ENCODE measurements around the gene HINFP.
"Not testable (repeated sequence)": the region's sequence is repeated elsewhere in the genome, so short reads cannot be mapped to it uniquely, and the experiment has no call there.

HINFP gene

DNA sequence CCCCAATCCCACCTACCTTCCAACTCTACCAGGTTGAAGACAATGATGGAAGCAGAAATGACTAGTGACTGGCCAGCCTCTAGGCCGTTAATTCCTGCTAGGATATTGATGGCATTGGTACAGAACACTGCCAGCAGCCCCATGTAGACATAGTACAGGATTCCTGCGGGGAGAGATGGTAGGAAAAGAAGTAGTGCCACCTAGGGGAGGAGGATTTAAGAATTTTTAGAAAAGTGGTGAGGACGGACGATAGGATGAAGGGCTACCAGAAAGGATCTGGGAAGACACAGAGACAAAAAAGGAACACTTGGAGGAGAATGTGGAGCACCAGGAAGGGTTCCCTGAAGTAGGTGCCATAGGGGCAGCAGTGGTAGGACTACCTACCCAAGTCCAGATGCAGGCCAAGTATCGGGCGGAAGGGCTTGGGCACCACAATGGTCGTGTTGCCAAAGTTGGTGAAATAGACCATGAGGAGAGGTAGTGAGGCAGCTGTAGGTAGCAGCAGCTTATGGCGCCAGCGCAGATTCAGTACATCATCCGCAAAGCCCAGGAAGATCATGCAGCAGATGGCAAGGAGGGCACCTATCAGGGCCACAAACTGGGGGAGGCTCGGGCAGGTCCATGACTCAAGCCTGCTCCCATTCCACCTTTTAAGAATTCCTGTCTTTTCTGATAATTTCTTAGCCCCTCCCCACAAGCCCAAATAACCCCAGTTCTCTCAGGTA is 21.0 kb upstream of the HINFP start:
- DNase-seq (ENCODE audit: low read depth) = peak; percentile 65

DNA sequence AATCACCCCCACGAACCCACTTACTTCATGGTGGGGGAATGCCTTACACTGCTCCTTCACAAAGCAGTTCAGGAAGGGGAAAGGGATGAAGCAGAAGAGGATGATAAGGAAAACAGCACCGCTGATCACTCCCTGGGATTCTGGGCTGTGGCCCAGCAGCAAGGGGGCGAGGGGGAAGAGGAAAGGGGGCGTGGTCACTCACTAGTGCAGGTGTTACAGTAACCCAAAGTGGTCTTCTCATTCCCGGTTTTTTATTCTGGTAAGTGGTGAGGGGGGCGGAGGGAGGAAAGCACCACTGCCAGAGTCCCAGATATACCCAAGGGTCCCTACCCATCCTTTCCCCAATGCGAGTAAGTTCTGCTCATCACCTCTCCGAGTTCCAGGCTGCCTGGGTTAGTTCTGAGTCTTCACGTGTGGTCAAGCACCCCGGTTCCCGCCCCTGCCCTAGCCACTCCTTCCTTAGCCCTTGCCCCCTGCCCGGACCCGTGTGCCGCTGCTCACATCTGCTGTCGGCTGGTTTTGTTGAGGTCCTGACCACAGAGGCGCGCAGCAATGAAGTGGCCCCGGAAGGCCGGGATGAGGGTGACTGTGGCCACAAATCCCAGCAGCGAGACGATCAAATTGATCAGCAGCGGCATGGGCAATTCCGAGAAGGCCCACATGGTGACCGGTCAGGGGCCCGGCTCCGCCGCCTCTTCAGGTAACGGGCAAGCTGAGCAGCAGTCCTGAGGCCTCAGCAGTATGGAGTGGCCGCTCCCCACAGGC is 20.2 kb upstream of the HINFP start:
- DNase-seq (ENCODE audit: low read depth) = no peak

DNA sequence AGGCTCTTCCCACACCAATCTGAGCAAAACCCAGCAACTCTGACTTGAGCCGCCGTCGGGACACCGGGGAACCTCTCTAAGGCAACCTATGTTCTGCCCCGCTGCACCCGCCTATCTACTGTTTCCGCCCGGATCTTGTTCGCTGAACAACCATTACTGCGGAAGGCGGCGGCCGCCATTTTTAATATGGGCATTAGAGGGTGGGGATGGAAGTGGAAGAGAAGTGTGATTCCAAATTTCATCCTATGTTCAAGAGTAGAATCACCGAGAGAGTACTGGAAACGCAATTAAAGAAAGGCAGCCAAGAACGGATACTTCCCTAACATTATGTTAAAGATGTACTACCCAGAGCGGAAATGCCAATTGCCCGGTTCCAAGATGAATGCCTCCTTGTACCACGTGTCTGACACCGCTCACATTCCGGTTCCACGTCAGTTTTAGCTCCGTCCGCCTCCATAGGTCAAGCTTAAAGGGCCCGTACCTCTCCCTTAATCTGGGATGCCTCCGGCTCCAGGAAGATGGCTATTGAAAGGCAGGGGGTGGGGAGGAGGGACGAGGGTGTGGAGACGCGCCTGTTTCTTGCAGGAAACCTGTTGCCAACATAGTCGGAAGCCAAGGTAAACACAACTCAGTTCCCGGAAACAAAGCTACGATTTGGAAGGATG is 19.5 kb upstream of the HINFP start, which contains the start of gene DPAGT1:
TSS of gene DPAGT1 (minus strand) at position 95 of the 665 bp plus-strand sequence. CDS start 198 bp downstream, outside the sequence.
- peak; percentile 98 for DNase-seq (ENCODE audit: low read depth)

DNA sequence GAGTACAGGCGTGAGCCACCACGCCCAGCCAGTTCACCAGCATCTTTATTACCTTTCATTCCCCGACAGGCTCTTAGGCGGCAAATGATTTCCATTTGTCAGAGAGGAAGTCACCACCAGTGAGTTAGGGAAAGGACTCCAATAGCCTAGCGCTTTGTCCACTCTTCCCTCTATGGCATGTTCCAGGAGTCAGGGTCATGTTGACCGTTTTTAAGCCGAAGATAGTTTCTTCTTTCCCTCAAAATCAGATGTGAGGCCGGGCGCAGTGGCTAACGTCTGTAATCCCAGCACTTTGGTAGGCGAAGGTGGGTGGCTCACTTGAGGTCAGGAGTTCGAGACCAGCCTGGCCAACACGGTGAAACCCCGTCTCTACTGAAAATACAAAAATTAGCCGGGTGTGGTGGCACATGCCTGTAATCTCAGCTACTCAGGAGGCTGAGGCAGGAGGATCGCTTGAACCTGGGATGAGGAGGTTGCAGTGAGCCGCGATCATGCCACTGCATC is 18.2 kb upstream of the HINFP start:
- not testable (repeated sequence) for DNase-seq (ENCODE audit: low read depth)

DNA sequence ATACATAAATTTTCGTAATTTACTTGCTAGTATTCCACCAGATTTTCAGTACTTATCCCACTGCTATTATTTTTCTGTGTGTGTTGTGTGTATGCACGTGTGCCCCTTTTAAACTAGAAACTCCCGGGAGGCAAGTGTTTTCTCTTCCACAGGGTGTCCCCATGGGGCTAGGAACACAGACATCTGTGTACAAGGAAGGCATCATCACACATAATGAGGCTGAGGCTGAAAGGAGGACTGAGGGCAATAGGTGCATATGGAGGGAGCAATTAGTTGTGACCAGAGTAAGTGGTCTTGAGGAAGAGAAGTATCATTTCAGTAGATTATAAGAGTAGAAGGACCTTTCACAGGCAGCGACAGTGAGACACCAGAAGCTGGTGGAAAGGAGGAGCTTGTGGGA is 17.6 kb upstream of the HINFP start:
- peak; percentile 13 for DNase-seq (ENCODE audit: low read depth)

DNA sequence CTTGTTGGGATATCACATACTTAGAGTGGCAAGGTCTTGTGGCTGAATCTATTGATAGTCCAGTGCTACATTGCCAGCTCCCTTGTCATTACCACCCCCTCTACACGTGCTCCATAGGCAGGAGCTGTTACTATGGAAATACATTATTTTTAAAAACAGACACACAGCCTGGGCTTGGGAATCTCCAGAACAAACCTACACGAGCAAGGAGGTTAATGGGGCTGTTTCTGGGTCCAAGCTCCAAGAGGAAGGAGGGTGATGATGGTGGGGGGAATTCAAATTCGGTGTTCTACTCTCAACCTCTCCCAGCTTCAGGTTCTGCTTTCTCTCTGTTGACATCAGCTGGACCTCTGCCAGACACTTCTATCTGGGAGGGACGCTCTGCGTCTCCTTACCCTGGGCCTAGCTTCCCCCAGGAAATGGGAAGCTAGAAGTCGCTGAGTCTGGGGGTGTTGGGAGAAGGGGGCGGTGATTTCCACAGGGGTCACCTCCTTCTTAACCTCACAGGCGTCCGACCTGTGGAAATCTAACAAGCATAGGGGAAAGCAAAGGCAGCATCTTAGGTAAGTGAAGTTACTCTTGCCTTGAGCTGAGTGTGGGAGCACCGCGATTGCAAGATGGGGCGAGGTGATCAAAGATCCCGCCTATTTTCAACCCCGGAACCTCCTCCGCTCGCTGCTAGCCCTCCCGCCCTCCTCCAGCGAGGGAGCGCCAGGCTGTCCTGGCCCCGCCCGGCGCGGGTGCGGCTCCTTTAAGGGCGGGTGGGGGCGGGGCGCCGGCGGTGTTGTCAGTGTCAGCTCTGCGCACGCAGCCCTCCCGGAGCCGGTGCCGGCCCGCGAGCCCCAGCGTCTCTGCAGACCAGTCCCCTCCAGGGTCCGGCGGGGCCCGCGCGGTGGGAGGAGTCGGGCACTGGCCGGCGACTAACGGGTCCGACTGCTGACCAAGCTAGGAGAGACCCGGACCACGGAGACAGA is 14.5 kb upstream of the HINFP start, which contains the start of gene C2CD2L:
TSS of gene C2CD2L (plus strand) at position 781 of the 974 bp plus-strand sequence. CDS start 398 bp downstream, outside the sequence.
- peak; percentile 93 for DNase-seq (ENCODE audit: low read depth)

DNA sequence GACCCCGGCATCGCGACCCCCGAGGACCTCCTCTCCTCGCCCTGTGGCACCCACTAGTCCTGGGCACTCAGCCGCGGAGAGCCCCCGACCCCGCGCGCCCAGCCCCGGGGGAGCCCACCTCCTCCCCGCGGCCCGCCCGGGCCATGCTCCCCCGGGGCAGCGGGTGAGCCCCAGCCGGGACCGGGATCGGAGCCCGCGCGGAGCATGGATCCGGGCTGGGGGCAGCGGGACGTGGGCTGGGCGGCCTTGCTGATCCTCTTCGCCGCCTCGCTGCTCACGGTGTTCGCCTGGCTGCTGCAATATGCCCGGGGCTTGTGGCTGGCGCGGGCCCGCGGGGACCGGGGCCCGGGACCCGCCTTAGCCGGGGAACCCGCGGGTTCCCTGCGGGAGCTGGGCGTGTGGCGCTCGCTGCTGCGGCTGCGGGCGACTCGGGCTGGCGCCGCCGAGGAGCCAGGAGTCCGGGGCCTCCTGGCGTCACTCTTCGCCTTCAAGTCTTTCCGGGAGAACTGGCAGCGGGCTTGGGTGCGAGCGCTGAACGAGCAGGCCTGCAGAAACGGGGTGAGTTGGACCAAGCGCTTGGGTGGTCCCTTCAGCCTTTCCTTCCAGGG is 13.7 kb upstream of the HINFP start:
- peak; percentile 15 for DNase-seq (ENCODE audit: low read depth)

DNA sequence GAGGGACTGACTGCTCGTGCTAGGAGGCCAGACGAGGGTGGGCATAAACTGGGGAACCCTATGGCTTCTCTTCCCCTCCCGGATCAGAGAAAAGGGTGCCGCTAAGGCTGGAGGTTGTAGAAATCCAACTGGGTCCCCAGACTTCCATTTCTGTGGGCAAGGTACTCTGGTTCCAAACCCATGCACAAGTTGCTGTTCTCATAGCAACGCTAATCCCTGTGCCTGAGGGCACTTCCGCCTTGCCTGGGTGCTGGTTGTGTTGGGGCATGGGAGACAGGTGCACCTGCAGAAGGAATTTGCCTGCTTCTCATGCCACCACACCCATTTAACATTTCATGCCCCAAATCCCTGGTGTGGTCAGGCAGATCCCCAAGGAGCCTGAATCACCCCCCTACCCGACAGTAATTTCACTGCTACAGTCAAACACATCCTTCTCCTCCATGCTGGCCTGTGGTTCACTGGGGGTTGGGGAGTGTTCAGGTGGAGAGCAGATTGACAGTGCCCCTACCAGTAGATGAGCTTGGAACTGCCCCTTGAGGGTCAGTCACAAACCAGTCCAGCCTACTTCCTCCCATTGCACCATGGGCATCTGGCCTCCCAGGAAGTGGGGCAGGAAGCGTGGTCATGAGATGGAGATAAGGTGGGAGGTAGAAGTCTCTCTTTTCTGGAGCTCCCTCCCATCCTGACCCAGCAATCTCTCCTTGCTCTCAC is 13.1 kb upstream of the HINFP start:
- DNase-seq (ENCODE audit: low read depth) = peak; percentile 51

DNA sequence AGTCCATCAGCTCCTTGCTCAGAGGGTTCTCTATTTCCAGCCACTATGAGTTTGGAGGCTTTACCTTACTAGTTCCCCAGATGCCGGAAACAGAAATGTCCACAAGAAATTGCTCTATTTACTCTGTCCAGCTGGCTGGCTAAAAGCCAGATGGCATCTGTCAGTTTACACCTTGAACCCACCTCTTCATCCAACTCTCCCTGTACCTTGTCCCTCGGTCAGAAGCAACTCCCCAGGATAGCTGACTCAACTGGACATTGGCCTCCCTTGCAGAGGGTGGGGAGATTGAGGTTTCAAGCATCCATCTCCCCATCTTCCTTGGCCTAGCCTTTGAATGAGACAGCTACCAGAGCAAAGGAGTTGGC is 12.5 kb upstream of the HINFP start:
- DNase-seq (ENCODE audit: low read depth) = no peak

DNA sequence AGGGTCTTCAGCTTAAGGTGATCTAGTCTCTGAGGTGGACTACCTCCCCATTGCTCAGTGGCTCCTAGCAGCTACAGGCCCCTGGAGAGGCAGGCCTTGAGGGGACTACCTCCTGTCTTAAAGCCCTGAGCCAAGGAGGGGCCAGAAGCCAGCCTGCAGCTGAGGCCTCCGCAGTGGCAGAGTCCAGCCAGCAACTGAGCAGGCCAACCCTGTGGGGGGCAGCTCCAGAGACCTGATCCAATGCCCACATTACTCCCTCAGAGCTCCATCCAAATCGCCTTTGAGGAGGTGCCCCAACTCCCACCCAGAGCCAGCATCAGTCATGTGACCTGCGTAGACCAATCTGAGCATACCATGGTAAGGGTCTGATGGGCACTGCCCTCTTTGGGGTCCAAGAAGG is 11.5 kb upstream of the HINFP start:
- DNase-seq (ENCODE audit: low read depth) = no peak

DNA sequence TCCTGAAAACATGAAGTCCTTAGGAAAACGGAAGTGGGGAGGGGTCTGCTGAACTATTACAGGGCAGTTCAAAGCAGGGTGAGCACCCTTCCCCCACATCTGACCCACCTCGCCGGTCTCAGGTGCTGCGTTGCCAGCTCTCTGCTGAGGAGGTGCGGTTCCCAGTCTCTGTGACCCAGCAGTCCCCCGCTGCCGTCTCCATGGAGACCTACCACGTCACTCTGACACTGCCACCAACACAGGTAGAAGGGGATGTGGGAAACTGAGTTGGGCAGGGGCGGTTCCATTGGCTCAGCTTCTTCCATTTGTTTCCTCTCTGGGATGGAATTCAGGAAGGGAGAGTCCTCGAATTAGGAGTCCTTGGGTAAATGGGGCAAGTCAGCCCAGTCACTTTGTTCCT is 10.9 kb upstream of the HINFP start:
- DNase-seq (ENCODE audit: low read depth) = no peak

DNA sequence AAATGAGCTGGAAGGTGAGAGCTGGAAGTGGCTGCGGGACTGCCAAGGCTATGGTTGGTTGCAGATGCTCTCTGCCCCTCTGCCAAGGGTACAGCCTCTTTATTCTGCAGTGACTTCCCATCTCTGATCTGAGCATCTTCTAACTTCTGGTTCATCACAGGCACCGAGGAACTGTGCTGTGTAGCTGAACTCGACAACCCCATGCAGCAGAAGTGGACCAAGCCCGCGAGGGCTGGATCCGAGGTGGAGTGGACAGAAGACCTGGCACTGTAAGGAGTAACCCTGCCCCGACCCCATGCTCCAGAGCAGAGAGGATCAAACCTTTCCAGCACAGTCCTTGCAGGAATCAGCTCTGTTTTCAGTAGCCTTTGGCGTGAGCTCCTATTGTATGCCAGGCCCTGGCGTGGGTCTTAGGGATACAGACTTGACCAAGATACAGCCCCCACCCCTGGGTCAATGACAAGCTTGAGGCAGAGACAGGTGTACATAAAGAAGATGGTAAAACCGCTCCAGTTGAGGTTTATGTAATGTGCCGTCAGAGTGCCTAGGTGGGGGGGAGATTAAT is 9.9 kb upstream of the HINFP start:
- no peak for DNase-seq (ENCODE audit: low read depth)

DNA sequence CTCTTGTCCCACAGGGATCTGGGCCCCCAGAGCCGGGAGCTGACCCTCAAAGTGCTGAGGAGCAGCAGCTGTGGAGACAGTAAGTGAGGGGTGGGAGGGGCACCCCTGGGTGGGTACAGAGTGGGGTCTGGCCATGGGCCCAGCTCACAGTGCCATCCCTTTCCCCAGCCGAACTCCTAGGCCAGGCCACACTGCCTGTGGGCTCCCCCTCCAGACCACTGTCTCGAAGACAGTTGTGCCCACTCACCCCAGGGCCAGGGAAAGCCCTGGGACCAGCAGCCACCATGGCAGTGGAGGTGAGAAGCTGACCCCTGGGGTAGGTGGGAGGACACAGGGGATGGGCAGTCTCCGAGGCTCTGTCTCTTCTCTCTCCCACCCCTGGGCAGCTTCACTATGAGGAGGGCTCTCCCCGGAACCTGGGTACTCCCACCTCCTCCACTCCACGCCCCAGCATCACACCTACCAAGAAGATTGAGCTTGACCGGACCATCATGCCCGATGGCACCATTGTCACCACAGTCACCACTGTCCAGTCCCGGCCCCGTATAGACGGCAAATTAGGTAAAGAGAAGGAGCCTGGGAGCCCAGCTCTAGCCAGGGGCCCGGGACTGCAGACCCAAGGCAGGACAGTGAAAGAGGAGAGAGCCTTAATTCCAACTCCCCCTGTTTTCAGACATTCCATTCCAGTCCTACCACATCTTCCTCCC is 8.9 kb upstream of the HINFP start:
- no peak for DNase-seq (ENCODE audit: low read depth)

DNA sequence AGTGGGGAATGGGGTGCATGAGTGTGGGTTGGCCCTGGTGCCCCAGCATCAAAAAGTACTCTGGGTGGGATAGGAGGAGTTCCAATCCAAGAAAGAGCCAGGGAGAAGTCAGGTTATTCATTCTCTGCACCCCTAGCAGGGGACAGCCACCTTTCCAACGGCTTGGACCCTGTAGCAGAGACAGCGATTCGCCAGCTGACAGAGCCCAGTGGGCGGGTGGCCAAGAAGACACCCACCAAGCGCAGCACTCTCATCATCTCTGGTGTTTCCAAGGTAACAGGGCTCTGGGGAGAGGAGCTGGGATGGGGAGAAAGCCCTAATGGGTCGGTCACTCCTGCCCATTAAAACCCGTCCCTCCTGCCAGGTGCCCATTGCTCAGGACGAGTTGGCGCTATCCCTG is 7.7 kb upstream of the HINFP start:
- DNase-seq (ENCODE audit: low read depth) = no peak

DNA sequence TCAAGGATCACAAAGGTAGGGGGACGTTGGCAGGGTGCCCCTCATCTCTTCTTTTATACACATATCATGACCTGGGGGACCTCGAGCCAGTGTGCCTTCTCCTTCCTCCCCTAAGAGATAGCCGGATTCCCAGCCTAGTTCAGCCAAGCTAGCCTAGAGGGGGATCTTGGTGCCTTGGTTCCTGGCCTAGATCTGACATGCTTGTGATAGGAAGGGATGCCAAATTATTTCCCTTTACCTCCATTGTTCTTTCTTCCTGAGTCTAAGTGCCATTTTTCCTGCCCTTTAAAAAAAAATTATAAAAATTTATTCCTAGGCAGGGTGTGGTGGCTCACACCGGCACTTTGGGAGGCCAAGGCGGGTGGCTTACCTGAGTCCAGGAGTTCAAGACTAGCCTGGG is 7.0 kb upstream of the HINFP start:
- DNase-seq (ENCODE audit: low read depth) = no peak

DNA sequence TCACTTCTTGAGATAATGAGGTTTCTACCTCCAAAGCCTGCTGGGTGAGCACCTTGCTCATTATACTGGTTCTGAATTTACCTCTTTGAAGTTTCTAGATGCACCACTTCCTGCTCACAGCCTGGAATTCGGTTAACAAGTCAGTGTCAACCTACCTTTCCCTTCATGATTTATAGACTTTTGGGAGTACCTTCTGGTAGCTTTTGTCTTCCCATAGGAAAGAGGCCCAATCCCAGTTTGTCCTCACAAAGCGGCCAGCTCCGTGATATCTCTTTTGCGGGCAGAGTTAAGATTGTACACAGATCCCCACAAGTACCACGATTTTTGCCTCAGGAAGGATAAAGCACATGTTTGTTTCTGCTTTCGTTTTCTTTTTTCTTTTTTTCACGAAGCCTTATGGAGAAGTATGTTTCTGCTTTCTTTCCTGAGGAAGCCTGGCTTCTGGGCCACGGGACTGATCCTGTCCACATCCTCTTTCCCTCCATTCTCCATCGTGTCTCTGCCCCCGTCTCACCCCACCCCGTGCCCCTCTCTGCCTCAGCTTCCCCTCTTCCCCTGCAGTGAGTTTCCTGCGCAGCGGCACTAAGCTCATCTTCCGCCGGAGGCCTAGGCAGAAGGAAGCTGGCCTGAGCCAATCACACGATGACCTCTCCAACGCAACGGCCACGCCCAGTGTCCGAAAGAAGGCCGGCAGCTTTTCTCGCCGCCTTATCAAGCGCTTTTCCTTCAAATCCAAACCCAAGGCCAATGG is 5.7 kb upstream of the HINFP start:
- DNase-seq (ENCODE audit: low read depth) = no peak

DNA sequence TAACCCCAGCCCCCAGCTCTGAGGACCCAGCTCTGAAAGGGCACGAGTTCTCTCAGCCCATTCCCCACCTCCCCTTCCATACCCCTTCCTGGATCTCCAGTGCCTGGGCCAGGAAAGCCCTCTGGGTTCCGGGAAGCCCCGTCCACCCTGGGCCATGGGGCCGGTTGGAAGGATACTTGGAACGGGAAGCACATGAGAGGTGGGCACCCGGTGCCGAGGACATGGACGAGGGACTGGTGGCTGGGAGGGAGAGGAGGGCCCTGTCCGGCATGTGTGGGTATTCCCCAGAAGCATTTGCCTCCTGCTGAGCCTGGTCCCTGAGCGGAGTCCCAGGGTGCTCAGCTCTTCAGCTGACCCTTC is 5.2 kb upstream of the HINFP start:
- no peak for DNase-seq (ENCODE audit: low read depth)

DNA sequence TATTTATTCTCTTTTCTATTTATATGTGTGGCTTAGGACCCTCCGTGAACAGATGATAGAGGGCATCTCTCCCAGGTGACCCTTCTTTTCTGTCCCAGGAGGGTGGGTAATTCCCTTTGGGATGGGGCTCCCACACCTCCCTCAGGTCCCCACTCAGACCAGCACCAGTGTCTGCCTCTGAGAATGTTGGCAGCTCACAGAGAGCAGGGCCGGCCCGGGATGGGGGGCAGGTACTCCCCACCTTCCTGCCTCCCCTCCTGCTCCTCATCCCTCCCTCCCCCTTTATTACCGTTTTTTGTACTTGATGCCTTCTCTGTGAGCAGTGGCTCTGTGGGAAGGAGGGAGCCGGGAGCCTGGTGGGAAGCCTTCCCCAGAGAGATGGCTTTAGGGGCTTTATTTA is 4.8 kb upstream of the HINFP start:
- no peak for DNase-seq (ENCODE audit: low read depth)
